Calu3 (cell line): ENCODE results near the gene PDZD2. TPM values are rescaled to one million over a fixed set of nuclear protein-coding genes. Genes with fewer than 3 reads are reported as not detected.
A peak's percentile ranks its signal among the peaks of the same experiment; 100 is the strongest.

Experiments
- BruUV-seq: library from RNA; stranded (reverse); fragments of 400-500 nt; replicated peaks from 2 replicates; lab custom pipeline; 2021; lab: Mats Ljungman, UMichigan
- CTCF ChIA-PET: fragments of 300-600 bp; sonication (Branson Sonifier 250); formaldehyde crosslinking; loops from one replicate; lab custom pipeline; 2022; ENCODE audit warnings: antibody characterized with exemption; lab: Charles Lee
- DNase-seq: peaks from one replicate; pipeline ENCODE4 v3.0.0; 2022
- H3K27ac Mint-ChIP-seq: one replicate; pipeline ENCODE4 v1.8.0; 2022; ENCODE audit warnings: mixed read lengths; ENCODE audit not compliant: unreplicated experiment
- H3K27me3 Mint-ChIP-seq: one replicate; pipeline ENCODE4 v1.8.0; 2022; ENCODE audit warnings: mixed read lengths; ENCODE audit not compliant: unreplicated experiment
- H3K36me3 Mint-ChIP-seq: one replicate; pipeline ENCODE4 v1.8.0; 2022; ENCODE audit warnings: mild to moderate bottlenecking, moderate library complexity, mixed read lengths; ENCODE audit not compliant: insufficient read depth, unreplicated experiment
- H3K4me1 Mint-ChIP-seq: one replicate; pipeline ENCODE4 v1.8.0; 2022; ENCODE audit warnings: mild to moderate bottlenecking, low read depth, mixed read lengths; ENCODE audit not compliant: unreplicated experiment
- H3K4me3 Mint-ChIP-seq: one replicate; pipeline ENCODE4 v1.8.0; 2022; ENCODE audit warnings: mild to moderate bottlenecking, low read depth, moderate library complexity, mixed read lengths; ENCODE audit not compliant: unreplicated experiment
- H3K9me3 Mint-ChIP-seq: one replicate; pipeline ENCODE4 v1.8.0; 2022; ENCODE audit warnings: low read depth, mixed read lengths; ENCODE audit not compliant: unreplicated experiment
- CTCF ChIP-seq: fragments of 200-600 bp; IDR thresholded peaks from one replicate; pipeline ENCODE4 v1.8.0; 2022; ENCODE audit warnings: antibody characterized with exemption; ENCODE audit not compliant: unreplicated experiment
- intact Hi-C: fragments of 100-400 bp; cut with micrococcal nuclease; formaldehyde crosslinking; loops from one replicate; pipeline ENCODE4 v1.10.0; 2022; ENCODE audit not compliant: unreplicated experiment
- total RNA-seq: library from RNA; stranded (reverse); gene quantifications from 2 replicates; pipeline ENCODE4 v1.2.3, GENCODE V29; 2022

The PDZD2 gene
- total RNA-seq, 1 experiment from 2014 or later, result 0.97 TPM

GRCh38 chr5:32027093-32027716 lies 388.3 kb downstream of the PDZD2 start:
- CTCF ChIA-PET, result interaction anchor here (1.0 to 1.6 kb wide), 3 partner anchors 31 to 218 kb away, joined by 4 to 5 read pairs (median 5); no protein-coding TSS in a partner anchor
- Mint-ChIP-seq H3K27ac (no peak overlapping the region), H3K27me3 (peaks cover 78% of the 10 kb centered on the region), H3K9me3 (no peaks in the 10 kb centered on the region), H3K4me3 (no peak overlapping the region), H3K36me3 (no peaks in the 10 kb centered on the region), H3K4me1 (no peaks in the 10 kb centered on the region)
- DNase-seq, result no peak
- intact Hi-C loops, result no loop called here
- no TSS peak for BruUV-seq
- TF ChIP-seq CTCF, result no peak

- Mint-ChIP-seq H3K4me1 (no peaks in the 10 kb centered on the region), H3K4me3 (no peak overlapping the region), H3K27ac (no peak overlapping the region), H3K36me3 (no peaks in the 10 kb centered on the region), H3K27me3 (peaks cover 71% of the 10 kb centered on the region), H3K9me3 (no peaks in the 10 kb centered on the region)
- intact Hi-C loops, result no loop called here
- CTCF ChIA-PET, result interaction anchor here (0.9 to 1.6 kb wide), 4 partner anchors 10 to 219 kb away, joined by 3 to 5 read pairs (median 4); no protein-coding TSS in a partner anchor
- no TSS peak for BruUV-seq
- no peak for TF ChIP-seq CTCF
- DNase-seq, result peak; percentile 39
Observed at GRCh38 chr5:32027717-32028458, 389.0 kb downstream of the PDZD2 start.

GRCh38 chr5:32029261-32029660 lies 390.3 kb downstream of the PDZD2 start:
- Mint-ChIP-seq H3K27ac (no peak overlapping the region), H3K9me3 (no peaks in the 10 kb centered on the region), H3K27me3 (peaks cover 57% of the 10 kb centered on the region), H3K4me3 (no peak overlapping the region), H3K4me1 (no peaks in the 10 kb centered on the region), H3K36me3 (no peaks in the 10 kb centered on the region)
- TF ChIP-seq CTCF, result no peak
- CTCF ChIA-PET, result no interaction called here
- BruUV-seq, result no TSS peak
- no peak for DNase-seq
- intact Hi-C loops, result no loop called here

GRCh38 chr5:32029781-32030180 lies 390.9 kb downstream of the PDZD2 start:
- no peaks in the 10 kb centered on the region for H3K4me1 Mint-ChIP-seq
- no peak overlapping the region for H3K27ac Mint-ChIP-seq
- no peak for DNase-seq
- H3K36me3 Mint-ChIP-seq, result no peaks in the 10 kb centered on the region
- intact Hi-C loops, result no loop called here
- H3K27me3 Mint-ChIP-seq, result peaks cover 52% of the 10 kb centered on the region
- H3K4me3 Mint-ChIP-seq, result no peak overlapping the region
- CTCF ChIA-PET, result no interaction called here
- H3K9me3 Mint-ChIP-seq, result no peaks in the 10 kb centered on the region
- TF ChIP-seq CTCF, result no peak
- no TSS peak for BruUV-seq
